ENCODE results near the gene PTPRH. TPM values are rescaled to one million over a fixed set of nuclear protein-coding genes. Genes with fewer than 3 reads are reported as not detected.

The PTPRH gene, protein sequence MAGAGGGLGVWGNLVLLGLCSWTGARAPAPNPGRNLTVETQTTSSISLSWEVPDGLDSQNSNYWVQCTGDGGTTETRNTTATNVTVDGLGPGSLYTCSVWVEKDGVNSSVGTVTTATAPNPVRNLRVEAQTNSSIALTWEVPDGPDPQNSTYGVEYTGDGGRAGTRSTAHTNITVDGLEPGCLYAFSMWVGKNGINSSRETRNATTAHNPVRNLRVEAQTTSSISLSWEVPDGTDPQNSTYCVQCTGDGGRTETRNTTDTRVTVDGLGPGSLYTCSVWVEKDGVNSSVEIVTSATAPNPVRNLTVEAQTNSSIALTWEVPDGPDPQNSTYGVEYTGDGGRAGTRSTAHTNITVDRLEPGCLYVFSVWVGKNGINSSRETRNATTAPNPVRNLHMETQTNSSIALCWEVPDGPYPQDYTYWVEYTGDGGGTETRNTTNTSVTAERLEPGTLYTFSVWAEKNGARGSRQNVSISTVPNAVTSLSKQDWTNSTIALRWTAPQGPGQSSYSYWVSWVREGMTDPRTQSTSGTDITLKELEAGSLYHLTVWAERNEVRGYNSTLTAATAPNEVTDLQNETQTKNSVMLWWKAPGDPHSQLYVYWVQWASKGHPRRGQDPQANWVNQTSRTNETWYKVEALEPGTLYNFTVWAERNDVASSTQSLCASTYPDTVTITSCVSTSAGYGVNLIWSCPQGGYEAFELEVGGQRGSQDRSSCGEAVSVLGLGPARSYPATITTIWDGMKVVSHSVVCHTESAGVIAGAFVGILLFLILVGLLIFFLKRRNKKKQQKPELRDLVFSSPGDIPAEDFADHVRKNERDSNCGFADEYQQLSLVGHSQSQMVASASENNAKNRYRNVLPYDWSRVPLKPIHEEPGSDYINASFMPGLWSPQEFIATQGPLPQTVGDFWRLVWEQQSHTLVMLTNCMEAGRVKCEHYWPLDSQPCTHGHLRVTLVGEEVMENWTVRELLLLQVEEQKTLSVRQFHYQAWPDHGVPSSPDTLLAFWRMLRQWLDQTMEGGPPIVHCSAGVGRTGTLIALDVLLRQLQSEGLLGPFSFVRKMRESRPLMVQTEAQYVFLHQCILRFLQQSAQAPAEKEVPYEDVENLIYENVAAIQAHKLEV
- polyA plus RNA-seq (ENCODE audit: insufficient read depth in 1 of 5, insufficient read length in 5 of 5, low replicate concordance in 1 of 5): under 1 TPM; 0.15 to 0.30 (median 0.27) TPM
- long read RNA-seq, donor 1: 0 reads
- long read RNA-seq, donor 2: 0 reads
- long read RNA-seq, donor 3: 0 reads
- long read RNA-seq, donor 4: 0 reads
- long read RNA-seq, donor 5: 0 reads
- long read RNA-seq, donor 6: 0 reads
- long read RNA-seq, donor 7: 0 reads
- long read RNA-seq, donor 8: 0 reads

DNA sequence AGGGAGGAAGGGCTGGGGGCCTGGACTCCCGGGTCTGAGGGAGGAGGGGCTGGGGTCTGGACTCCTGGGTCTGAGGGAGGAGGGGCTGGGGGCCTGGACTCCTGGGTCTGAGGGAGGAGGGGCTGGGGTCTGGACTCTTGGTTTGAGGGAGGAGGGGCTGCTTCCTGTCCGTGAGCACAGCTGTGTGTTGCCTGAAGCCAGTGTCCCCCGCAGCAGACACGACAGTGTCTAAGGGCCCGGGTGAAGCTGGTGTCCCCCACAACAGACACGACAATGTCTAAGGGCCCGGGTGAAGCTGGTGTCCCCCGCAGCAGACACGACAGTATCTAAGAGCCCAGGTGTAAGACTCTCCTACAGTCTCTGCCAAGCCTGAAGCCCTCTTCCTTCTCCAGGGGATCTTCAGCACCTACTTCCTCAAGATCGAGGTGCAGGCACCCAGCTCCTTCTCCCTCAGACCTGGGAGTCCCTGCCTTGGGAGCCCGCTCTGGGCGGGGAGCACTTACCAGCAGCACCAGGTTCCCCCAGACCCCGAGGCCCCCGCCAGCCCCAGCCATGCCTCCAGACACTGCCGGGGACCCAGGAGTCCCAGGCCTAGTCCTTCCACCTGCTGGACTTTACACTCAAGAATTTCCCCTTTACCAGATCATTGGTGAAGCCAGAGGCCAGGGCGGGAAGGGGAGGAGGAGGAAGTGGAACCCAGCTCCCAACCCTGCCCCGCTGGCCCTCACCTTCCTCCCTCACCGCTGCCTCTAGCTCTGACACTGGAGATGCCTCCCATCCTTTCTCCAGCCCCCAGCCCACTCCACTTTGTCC lies at the start of gene PTPRH:
PTPRH (minus strand) TSS at position 622 of the 813 bp plus-strand sequence; CDS start at position 554, 68 bp downstream.
- no peak for DNase-seq

DNA sequence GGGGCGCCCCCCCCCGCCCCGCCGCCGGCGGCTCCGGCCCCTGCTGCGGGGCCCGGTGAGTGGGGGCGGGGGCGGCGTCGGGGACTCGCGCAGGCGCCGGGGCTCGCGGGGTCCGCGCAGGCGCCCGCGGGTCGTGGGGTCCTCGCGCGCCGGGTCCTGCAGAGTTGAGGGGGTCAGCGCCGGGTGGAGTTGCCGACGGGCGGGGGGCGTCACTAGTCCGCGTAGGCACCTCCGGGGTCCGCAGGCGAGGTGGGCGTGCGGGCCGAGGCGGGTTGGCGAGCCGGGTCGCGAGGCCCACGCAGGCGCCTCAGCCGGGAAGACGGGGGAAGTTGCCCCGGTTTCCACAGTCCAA lies 49.2 kb upstream of the PTPRH start:
- DNase-seq: no peak

DNA sequence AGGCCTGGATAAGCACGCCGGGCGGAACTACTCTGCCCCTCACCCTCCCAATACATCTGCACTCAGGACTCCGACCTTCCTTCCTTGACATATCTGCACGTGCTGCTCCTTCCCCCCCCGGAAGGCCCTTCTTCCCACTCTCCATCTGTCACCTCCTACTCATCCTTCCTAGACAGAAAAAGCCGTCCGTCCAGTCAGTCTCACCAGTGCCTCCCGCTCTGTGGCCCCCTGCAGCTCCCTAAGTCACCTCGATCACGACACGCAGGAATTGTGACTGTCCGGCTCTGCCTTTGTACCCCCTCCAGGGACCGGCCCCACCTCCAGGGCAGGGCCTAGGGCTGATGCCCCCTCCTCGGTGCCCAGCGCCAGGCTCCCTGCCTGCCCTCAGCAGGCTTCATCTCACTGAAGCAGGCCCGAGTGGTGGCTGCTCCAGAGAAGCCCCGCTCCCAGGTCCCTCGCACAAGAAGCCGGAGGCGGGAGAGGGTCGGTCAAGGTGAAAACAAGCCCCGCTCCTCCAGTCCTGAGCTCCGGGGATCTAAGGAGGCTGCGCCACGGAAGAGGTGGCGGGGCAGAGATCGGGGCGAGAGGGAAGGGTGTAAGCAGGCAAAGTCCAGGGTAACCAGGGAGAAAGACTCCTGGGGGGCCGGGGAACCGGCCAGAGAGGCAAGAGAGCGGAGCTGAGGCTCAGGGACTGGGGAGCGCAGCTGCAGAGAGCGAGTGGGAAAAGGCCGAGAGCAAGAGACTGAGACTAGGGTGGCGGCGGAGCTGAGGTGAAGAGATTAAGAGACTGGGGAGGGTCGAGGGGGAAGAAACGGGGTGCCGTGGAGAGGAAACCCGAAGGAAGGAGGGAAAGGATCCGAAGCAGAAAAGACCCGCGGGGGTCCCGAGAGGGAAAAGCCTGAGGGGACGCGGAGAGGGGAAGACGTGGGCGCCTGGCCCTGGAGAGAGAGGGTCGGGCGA lies 48.4 kb upstream of the PTPRH start:
- DNase-seq: no peak

DNA sequence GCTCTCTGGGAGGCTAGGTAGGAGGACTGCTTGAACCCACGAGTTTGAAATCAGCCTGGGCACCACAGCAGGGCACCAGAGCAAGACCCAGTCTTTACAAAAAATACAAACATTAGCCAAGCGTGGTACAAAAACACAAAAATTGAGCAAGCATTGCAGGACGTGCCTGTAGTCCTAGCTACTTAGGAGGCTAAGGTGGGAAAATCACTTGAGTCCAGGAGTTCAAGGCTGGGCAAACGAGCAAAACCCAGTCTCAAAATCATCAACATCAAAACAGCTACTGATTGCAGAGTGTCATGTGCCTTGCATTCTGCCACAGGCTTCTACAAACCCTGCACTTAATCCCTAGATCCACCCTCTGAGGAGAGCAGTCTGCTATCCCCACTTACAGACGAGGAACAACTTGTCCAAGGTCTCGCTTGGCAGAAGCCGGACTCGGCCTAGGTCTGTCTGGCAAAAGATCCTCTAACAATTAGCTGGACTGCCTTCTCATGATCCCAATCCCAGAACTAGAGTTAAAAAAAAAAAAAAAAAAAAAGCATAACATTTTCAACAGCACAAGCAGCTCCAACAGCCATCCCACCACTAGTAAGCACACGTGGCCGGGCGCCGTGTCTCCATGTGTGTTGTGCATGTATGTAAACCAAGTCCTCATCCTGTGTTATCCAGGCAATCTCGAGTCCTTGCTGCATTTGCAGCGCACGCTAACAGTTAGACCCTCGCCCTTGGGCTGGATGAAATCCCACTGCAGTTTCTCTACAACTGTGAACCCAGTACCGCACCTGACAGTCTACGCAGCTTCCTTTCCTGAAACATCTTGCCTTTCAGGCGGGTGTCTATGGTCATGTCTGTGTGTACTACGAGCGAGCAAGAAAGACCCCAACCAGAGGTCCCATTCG lies 47.5 kb upstream of the PTPRH start:
- no peak for DNase-seq

DNA sequence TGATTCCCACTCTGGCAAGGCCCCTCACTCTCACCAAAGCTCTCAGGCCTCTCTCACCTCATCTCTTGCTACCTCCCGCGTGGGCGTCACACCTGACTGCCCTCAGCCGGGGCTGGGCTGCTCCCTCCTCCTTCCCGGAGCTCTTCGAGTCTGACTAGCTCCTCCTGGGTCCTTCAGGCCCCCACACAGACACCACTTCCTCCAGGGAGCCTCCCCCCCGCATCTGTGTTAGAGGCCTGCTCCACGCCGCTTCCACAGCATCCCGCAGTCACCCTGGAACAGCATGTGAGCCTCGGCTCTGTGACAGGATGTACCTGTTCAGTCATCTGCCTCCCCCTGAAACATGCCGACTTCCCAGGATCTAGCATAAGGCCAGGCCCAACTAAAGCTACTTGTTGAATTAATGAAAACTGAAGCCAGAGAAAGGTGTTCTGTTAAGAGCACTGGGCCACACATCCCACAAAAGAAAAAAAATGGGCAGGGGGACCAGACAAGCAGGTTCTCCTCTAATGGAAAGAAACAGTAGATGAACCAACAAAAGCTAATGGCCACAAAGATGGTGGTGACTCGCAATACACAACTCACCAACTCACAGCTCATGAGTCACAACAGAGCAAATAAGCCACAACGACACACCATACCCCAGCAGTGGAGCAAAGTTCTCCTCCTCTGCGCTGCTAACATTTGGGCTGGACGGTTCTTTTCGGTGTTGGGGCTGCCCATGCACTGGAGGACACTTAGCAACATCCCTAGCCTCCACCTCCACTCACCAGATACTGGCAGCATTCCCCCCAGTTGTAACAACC lies 46.5 kb upstream of the PTPRH start:
- no peak for DNase-seq

DNA sequence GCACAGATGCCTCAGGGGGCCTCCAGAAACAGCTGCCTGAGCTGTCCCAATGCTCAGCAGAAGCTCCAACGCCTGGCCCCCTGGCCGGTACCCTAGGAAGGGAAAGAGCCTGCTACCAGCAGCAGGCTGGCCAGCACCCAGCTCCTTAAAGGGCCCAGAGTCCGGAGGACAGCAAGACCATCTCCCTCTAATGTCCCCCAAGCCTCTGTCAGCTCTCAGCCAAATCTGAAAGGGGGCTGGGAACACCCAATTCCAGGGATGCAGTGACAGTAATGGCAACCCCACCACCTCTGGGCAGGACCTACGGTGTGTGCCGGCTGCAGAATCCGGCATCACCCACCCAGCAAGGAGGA lies 45.3 kb upstream of the PTPRH start:
- DNase-seq: no peak

DNA sequence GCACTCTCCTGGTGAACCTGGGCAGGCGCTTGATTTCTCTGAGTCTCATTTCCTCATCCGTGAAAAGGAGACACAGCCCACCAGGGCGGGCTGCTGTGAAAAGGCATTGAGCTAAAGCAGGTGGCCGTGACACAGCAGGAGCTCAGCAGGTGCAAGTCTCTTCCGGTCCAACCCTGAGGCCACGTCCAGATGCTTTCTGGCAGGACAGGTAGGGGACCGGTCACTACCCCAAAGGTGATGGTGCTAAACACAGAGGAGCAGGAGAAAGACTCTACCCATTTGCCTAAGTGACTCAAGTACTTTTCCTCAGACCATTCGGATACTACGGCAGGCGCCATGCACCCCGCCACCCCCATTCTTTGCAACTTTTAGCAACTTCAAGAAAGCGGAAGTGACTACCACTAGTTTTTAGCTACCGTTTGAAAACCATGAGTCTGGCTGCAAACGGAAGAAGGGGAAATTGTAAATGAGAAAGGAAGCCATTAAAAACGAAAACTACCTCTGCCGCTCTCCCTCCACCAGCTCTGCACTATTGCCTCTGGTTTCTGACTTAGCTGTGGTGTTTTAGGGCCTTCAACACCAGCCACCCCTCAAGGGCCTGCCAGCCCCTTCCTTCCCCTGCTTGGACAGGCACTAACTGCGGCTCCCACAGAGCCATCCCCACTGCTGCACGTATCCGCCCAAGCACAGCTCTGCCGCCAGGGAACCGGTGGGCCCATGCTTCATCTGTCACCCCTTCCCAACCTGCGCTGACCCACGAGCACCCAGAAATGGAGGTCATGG lies 44.7 kb upstream of the PTPRH start:
- no peak for DNase-seq

DNA sequence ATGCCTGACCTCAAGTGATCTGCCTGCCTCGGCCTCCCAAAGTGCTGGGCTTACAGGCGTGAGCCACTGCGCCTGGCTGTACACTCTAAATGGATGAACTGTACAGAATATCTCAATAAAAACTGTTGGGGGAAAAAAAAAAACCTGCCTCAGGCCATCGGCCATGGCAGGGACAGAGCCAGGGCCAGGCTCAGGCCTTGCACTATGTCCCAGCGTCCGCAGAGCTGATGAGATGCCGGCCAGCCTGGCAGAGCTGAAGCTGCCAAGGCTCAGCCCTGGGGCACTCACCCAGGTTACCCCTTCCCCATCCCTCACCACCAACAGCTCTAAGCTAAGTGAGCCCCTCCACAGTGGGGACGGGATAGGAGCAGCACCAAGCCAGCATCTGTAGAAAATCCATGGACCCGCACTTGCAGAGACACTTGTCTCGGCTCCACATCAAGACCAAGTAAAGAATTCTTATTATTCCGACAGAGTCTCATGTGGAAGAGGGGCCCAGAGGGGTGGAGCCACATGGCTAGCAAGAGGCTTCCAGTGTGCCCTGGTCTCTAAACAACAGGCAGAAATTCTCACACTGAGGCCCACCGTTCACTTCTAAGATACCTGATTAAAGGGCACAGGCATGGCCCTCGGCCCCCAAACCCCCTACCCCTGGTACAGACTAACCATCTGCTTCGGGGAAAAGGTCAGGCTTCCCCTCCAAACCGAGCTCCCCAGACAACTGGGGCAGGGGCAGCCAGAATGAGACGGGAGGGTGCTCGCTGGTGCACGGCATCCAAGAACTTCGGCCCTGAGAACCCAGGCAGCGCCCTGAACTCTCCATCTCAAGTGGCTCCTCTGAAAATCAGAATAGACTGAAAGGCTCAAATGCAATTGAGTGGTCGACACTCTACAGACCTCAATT lies 43.7 kb upstream of the PTPRH start:
- no peak for DNase-seq

DNA sequence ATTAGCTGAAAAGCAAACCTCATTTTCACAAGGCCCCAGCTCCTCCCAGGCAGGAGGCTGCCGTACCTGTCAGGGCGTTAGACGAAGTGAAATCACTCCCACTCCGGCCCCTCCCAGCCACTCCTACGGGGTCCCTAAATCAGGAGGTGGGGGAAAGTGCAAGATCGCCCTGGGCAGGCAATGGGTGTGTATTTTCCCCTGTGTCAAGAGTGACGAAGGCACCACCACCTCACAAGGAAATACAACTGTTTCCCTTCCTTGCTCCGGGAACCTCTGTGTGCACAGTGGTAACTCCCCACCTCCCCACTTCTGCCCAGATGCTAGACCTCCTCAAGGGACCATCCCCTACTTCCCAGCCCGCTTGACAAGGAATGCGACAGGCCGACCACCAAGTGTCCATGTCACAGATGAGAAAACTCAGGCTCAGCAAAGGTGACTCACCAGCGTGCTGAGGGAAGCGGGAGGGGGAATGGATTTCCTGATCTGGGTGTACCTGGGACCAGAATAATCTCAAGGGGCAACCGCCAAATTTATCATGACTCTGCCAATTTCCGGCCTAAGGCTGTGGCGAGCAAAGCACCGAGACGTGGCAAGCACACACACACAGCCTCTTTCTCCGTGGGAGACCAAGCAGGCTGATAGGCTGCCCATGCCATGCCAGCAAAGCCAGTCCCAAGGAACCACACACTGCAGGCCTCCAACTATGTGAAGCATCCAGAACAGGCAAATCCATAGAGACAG lies 42.2 kb upstream of the PTPRH start:
- DNase-seq: no peak

DNA sequence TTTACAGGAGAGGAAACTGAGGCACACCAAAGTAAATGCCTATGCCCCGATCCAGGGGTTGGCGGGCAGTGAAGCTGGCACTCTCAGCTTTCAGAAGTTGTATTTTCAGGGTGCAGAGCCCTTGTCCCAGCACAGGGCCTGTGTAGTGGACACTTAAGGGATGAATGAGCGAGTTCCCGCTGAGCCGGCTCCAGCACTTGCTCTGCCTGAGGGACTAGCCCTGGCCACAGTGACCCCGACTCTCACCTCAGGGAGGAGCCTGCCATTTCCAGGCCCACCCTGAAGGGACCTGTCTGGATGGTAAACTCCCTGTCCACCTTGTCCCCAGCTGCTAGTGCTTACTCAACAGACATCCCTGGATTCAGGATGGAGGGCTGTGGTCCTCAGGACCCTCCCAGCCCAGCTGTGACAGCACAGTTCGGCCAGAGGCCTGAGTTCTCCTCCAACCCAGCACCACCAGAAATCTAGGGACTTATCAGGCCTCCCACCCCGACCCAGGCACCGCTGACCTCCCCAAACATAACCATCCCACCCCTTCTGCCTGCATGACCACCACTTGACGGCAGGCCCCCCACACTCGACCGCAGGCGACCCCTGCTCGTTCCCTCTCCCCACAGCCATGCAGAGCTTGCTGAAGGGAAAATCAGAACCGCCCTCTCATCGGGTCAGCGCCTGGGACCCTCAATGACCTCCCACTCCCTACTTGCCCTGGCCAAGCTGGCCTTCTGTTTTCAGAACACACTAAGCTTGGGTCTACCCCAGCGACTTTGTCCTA lies 41.1 kb upstream of the PTPRH start:
- DNase-seq: no peak

DNA sequence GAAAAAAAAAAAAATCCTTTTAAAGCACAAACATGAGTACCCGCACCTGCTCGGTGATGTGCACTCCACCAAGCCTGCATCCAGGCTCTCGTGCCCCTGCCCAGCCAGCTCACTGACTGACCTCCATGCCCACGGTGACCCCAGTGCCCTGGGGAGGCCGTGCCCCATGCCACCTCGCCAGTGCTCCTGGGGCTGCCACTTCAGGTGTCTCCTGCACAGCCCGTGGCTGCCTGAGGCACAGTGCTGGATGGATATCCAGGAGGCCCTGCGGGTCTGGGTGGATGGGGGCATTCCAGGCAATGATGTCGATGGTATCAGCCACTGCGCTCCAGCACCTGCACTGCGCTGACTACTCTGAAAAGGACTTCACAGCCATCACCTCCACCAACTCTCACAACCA lies 40.5 kb upstream of the PTPRH start:
- DNase-seq: no peak

DNA sequence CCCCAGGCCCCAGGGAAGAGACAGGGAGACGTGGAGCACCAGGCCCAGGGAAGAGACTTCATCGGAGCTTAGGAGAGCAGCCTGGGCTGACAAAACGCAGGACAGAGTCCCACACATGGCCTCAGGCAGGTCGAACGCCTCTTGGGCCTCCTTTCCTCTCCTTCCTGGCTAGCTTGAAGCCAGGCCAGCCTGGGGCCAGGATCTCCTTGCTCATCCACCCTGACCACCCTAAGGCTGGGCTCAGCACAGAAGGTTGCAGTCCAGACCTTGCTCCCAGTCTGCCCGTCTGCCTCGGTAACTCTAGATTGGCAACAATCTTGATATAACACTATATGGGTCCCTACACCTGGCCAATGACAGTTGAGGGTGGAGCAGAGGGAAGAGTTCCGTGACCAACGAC lies 39.4 kb upstream of the PTPRH start:
- DNase-seq: no peak

DNA sequence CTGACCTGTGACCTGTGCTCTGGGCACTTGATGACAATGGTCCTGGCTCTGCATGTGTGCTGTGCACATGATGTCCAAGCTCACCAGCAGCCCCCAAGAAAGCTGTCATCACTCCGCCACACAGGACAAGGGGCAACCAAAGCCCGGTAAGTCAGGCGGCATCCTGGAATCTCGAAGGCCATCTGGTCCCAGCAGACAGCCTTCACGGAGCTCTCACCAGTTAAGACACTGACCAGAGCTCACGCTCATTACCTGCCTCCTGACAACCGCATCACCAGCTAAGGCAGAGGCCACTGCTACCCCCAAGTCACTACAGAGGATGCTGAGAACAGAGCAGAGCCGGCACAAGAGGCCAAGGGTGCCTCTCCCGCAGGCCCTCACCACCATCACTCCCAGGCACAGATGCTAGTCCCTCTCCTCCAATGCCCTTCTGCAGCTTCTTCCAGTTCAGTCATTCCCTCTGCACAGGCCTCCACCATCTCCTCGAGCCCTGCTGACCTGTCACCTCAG lies 38.9 kb upstream of the PTPRH start:
- no peak for DNase-seq

DNA sequence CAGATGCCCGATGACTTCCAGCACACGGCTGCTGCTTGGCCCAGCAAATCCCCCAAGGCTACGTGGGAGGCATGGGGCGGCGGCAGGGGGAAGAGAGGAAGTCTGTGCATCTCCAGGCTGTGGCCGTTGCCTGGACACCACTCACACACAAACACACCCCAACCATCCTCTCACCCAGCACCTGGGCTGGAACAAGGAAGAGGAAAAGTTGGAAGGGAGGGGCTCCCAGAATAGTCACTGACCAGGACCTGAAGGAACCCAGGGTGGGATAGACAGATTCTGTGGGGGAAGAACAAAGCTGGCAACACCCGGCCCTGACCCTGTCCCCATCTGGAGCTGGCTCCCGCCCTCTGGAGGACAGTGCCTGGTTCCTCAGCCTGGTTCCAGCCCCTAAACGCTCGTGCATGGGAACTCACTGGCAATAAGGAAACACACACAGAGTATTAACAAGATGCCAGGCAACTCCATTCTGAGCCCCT lies 38.4 kb upstream of the PTPRH start:
- DNase-seq: no peak
